HepG2 (cell line): Measurements from ENCODE around the gene SNAPC4. TPM values are rescaled to one million over a fixed set of nuclear protein-coding genes. Genes with fewer than 3 reads are reported as not detected.
A peak's percentile ranks its signal among the peaks of the same experiment; 100 is the strongest.

ENCODE experiments used
- GLI4 ChIP-seq: sonication (generic); formaldehyde crosslinking; IDR thresholded peaks from 2 replicates; pipeline ENCODE4 v1.5.1; 2020; ENCODE audit warnings: missing genetic modification reagents, mild to moderate bottlenecking, moderate library complexity, borderline replicate concordance
- MAFG ChIP-seq: sonication (generic); formaldehyde crosslinking; IDR thresholded peaks from 2 replicates; pipeline ENCODE4 v1.5.1; 2020; ENCODE audit warnings: mild to moderate bottlenecking, missing genetic modification reagents
- MED13 ChIP-seq: sonication (generic); formaldehyde crosslinking; IDR thresholded peaks from 2 replicates; pipeline ENCODE4 v1.5.0; 2020; ENCODE audit warnings: missing genetic modification reagents
- POLR2G ChIP-seq: fragments of 200-400 bp; formaldehyde crosslinking; IDR thresholded peaks from 2 replicates; pipeline ENCODE4 v1.6.1; 2018; ENCODE audit warnings: mild to moderate bottlenecking, low read depth, low read length, moderate library complexity
- RFXAP ChIP-seq: sonication (generic); formaldehyde crosslinking; IDR thresholded peaks from 2 replicates; pipeline ENCODE4 v1.4.0; 2020; ENCODE audit warnings: missing genetic modification reagents, borderline replicate concordance
- SNAI1 ChIP-seq: sonication (generic); formaldehyde crosslinking; IDR thresholded peaks from 2 replicates; pipeline ENCODE4 v1.5.0; 2020; ENCODE audit warnings: mild to moderate bottlenecking, missing genetic modification reagents, borderline replicate concordance
- SPEN ChIP-seq: sonication (generic); formaldehyde crosslinking; IDR thresholded peaks from 2 replicates; pipeline ENCODE4 v1.5.1; 2020; ENCODE audit warnings: low read depth, mild to moderate bottlenecking, missing genetic modification reagents
- YY1 ChIP-seq: IDR thresholded peaks from 2 replicates; pipeline ENCODE4 v1.6.1; 2011; ENCODE audit warnings: low read length, low read depth, moderate library complexity, mild to moderate bottlenecking; ENCODE audit not compliant: insufficient read depth, insufficient replicate concordance
- ZBTB7A ChIP-seq: sonication (generic); formaldehyde crosslinking; IDR thresholded peaks from 2 replicates; pipeline ENCODE4 v1.8.0; 2022; ENCODE audit warnings: mild to moderate bottlenecking, missing genetic modification reagents
- ZFX ChIP-seq: sonication (generic); formaldehyde crosslinking; IDR thresholded peaks from 2 replicates; pipeline ENCODE4 v1.4.0; 2020; ENCODE audit warnings: mild to moderate bottlenecking, low read depth, missing genetic modification reagents, moderate library complexity
- ZMYM3 ChIP-seq: sonication (generic); formaldehyde crosslinking; IDR thresholded peaks from 2 replicates; pipeline ENCODE4 v1.5.1; 2020; ENCODE audit warnings: mild to moderate bottlenecking, missing genetic modification reagents
- ZNF274 ChIP-seq: sonication (generic); formaldehyde crosslinking; IDR thresholded peaks from 2 replicates; pipeline ENCODE4 v1.5.1; 2020; ENCODE audit warnings: mild to moderate bottlenecking, missing genetic modification reagents
- ZNF557 ChIP-seq: sonication (generic); formaldehyde crosslinking; IDR thresholded peaks from 2 replicates; pipeline ENCODE4 v1.4.0; 2020; ENCODE audit warnings: missing genetic modification reagents
- ZNF660 ChIP-seq: sonication (generic); formaldehyde crosslinking; IDR thresholded peaks from 2 replicates; pipeline ENCODE4 v1.5.1; 2020; ENCODE audit warnings: mild to moderate bottlenecking, low read depth, missing genetic modification reagents, borderline replicate concordance
- ZNF749 ChIP-seq: sonication (generic); formaldehyde crosslinking; IDR thresholded peaks from 2 replicates; pipeline ENCODE4 v1.8.0; 2022; ENCODE audit warnings: mild to moderate bottlenecking, missing genetic modification reagents, moderate library complexity, borderline replicate concordance
- ZSCAN12 ChIP-seq: sonication (generic); formaldehyde crosslinking; IDR thresholded peaks from 2 replicates; pipeline ENCODE4 v1.9.0; 2021; ENCODE audit warnings: mild to moderate bottlenecking, missing genetic modification reagents
- polyA plus RNA-seq, 8 experiments: library from polyadenylated mRNA; depleted of rRNA in 3 of 8; stranded (reverse) in 7 of 8; unstranded in 1 of 8; fragments of >200 nt; fragmentation: Illumina TruSeq in 4 of 8; extraction: Trizol in 4 of 8; gene quantifications; 2 replicates each; pipeline versions ENCODE4 v1.2.1 to v1.2.3, GENCODE V29; 2011 to 2016; ENCODE audit warnings: low read depth in 4 of 8, missing spikeins in 1 of 8, mixed read lengths in 1 of 8; ENCODE audit not compliant: insufficient read depth in 1 of 8
- total RNA-seq, 5 experiments: library from RNA; depleted of rRNA; stranded (reverse); fragments of >200 nt; fragmentation: Illumina TruSeq; extraction: Trizol; gene quantifications; 2 replicates each; pipeline ENCODE4 v1.2.3, GENCODE V29; 2016; ENCODE audit warnings: low read depth in 1 of 5
- TF ChIP-seq, protein P1 (sequence below): sonication (generic); formaldehyde crosslinking; IDR thresholded peaks from 2 replicates; pipeline ENCODE4 v1.5.1; 2020; ENCODE audit warnings: missing genetic modification reagents, mild to moderate bottlenecking, borderline replicate concordance
- TF ChIP-seq, protein P2 (sequence below): sonication (generic); formaldehyde crosslinking; IDR thresholded peaks from 2 replicates; pipeline ENCODE4 v1.8.1; 2023; ENCODE audit warnings: mild to moderate bottlenecking, missing genetic modification reagents
- TF ChIP-seq, protein P3 (sequence below): IDR thresholded peaks from 2 replicates; pipeline ENCODE4 v1.6.1; 2018; ENCODE audit warnings: missing genetic modification reagents, mild to moderate bottlenecking, missing compliant biosample characterization
- TF ChIP-seq, protein P4 (sequence below): sonication (generic); formaldehyde crosslinking; IDR thresholded peaks from 2 replicates; pipeline ENCODE4 v1.4.0; 2020; ENCODE audit warnings: low read depth, mild to moderate bottlenecking, missing genetic modification reagents
- TF ChIP-seq, protein P5 (sequence below): sonication (generic); formaldehyde crosslinking; IDR thresholded peaks from 2 replicates; pipeline ENCODE4 v1.4.0; 2020; ENCODE audit warnings: missing genetic modification reagents

Gene SNAPC4
- total and polyA plus RNA-seq, 2 of the 13 experiments (the other 11 are each of a cell fraction or from before 2014, with no cell fraction given) = 2.0 to 6.0 TPM

DNA sequence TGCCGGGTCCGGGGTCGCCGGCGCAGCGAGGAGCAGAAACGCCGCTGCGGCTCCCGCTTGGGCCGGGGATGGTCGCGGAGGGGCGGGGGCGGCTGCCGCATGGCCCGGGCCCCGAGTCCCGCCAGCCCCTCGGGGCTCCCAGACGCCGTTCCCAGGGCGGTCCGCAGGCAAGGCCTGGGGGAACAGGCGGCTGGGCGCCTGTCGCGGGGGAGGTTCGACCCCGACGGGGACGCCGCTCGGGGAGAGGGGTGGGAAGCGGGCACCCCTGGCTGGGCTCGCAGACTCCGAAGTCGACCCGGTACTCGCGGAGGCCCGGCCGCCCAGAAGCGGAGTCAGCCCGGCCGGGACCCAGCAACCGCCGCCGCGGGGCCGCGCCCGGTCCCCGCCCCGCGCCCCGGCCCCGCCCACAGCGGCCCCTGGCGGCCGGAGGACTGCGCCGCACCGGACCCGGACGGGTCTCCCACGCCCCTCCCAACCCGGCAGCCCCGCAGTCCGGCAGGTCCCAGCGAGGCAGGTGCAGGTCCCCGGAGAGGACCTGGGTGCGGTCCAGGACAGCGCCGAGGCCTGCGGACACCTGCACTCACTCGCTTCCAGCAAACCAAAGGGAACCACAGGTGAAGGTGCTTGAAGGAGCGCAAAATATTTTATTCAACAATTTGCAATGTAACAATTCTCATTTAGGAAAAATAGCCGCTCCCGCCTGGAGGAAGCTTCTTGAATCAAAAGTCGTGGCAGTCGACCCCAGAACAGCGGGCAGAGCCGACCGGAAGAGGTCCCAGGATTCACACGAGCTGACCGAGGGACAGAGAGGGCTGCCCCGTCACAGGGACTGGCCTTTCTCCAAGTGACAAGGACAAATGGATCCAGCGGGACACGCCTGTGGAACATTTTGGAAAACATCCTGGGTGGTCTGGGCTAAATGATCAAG, 39.8 kb upstream of the SNAPC4 start, which contains the start of gene INPP5E (continued):
- TF ChIP-seq GLI4 (CRISPR knock-in tag) (no peak), MED13 (0 out of 2 replicates have a peak, but pooled peaks have one; percentile 31), ZSCAN12 (CRISPR knock-in tag) (no peak; the same call in 1 of the 2 replicates), ZBTB7A (CRISPR knock-in tag) (no peak), MAFG (CRISPR knock-in tag) (0 out of 2 replicates have a peak, but pooled peaks have one; percentile 11), ZNF274 (CRISPR knock-in tag) (no peak), SNAI1 (0 out of 2 replicates have a peak, but pooled peaks have one; percentile 11), ZMYM3 (CRISPR knock-in tag) (no peak), ZNF660 (CRISPR knock-in tag) (no peak), SPEN (CRISPR knock-in tag) (no peak), ZNF557 (no peak), ZFX (CRISPR knock-in tag) (peak; percentile 79), YY1 (peak; percentile 33), ZNF749 (CRISPR knock-in tag) (peak; percentile 49; the same call in 1 of the 2 replicates), POLR2G (peak; percentile 66), RFXAP (no peak)
- TF ChIP-seq, protein P1, sequence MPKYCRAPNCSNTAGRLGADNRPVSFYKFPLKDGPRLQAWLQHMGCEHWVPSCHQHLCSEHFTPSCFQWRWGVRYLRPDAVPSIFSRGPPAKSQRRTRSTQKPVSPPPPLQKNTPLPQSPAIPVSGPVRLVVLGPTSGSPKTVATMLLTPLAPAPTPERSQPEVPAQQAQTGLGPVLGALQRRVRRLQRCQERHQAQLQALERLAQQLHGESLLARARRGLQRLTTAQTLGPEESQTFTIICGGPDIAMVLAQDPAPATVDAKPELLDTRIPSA (CRISPR knock-in tag) = 0 out of 2 replicates have a peak, but pooled peaks have one; percentile 26
- TF ChIP-seq, protein P2, sequence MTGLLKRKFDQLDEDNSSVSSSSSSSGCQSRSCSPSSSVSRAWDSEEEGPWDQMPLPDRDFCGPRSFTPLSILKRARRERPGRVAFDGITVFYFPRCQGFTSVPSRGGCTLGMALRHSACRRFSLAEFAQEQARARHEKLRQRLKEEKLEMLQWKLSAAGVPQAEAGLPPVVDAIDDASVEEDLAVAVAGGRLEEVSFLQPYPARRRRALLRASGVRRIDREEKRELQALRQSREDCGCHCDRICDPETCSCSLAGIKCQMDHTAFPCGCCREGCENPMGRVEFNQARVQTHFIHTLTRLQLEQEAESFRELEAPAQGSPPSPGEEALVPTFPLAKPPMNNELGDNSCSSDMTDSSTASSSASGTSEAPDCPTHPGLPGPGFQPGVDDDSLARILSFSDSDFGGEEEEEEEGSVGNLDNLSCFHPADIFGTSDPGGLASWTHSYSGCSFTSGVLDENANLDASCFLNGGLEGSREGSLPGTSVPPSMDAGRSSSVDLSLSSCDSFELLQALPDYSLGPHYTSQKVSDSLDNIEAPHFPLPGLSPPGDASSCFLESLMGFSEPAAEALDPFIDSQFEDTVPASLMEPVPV (CRISPR knock-in tag) = 0 out of 2 replicates have a peak, but pooled peaks have one; percentile 35
- TF ChIP-seq, protein P3, sequence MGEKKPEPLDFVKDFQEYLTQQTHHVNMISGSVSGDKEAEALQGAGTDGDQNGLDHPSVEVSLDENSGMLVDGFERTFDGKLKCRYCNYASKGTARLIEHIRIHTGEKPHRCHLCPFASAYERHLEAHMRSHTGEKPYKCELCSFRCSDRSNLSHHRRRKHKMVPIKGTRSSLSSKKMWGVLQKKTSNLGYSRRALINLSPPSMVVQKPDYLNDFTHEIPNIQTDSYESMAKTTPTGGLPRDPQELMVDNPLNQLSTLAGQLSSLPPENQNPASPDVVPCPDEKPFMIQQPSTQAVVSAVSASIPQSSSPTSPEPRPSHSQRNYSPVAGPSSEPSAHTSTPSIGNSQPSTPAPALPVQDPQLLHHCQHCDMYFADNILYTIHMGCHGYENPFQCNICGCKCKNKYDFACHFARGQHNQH (CRISPR knock-in tag) = no peak
- TF ChIP-seq, protein P4, sequence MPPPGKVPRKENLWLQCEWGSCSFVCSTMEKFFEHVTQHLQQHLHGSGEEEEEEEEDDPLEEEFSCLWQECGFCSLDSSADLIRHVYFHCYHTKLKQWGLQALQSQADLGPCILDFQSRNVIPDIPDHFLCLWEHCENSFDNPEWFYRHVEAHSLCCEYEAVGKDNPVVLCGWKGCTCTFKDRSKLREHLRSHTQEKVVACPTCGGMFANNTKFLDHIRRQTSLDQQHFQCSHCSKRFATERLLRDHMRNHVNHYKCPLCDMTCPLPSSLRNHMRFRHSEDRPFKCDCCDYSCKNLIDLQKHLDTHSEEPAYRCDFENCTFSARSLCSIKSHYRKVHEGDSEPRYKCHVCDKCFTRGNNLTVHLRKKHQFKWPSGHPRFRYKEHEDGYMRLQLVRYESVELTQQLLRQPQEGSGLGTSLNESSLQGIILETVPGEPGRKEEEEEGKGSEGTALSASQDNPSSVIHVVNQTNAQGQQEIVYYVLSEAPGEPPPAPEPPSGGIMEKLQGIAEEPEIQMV = 0 out of 2 replicates have a peak, but pooled peaks have one; percentile 51
- TF ChIP-seq, protein P5, sequence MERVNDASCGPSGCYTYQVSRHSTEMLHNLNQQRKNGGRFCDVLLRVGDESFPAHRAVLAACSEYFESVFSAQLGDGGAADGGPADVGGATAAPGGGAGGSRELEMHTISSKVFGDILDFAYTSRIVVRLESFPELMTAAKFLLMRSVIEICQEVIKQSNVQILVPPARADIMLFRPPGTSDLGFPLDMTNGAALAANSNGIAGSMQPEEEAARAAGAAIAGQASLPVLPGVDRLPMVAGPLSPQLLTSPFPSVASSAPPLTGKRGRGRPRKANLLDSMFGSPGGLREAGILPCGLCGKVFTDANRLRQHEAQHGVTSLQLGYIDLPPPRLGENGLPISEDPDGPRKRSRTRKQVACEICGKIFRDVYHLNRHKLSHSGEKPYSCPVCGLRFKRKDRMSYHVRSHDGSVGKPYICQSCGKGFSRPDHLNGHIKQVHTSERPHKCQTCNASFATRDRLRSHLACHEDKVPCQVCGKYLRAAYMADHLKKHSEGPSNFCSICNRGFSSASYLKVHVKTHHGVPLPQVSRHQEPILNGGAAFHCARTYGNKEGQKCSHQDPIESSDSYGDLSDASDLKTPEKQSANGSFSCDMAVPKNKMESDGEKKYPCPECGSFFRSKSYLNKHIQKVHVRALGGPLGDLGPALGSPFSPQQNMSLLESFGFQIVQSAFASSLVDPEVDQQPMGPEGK = peak; percentile 17; the same call in 1 of the 2 replicates
